ENCODE measurements around the gene EPAS1. TPM values are rescaled to one million over a fixed set of nuclear protein-coding genes. Genes with fewer than 3 reads are reported as not detected.
A peak's percentile ranks its signal among the peaks of the same experiment; 100 is the strongest.

EPAS1 gene
- total and polyA plus RNA-seq, 2 of the 13 experiments (the other 11 are each of a cell fraction or from before 2014, with no cell fraction given), result 47.1 to 182 TPM

DNA sequence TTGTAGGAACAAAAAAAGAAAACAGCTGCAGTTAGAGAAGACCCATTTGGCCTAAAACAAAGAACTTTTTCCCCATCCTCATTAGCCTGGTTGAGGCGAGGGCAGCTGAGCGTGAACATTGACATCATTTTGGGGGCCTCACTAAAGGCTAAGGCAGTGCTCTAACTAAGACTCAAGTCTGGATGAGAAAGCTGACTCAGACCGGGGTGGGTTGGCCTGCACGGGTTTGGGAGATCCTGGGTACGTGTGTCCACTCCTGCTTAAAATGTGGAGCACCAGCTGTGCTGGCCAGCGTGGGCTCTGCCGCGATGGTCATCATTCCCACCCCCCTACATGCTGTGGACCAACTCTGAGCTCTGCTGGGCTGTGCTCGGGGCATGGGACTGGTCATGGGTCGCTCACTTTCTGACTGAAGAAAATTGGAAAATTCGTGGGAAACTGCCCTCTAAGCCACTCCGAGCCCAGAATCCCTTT is 96.2 kb downstream of the EPAS1 start (continued):
- TF ChIP-seq, protein P1, sequence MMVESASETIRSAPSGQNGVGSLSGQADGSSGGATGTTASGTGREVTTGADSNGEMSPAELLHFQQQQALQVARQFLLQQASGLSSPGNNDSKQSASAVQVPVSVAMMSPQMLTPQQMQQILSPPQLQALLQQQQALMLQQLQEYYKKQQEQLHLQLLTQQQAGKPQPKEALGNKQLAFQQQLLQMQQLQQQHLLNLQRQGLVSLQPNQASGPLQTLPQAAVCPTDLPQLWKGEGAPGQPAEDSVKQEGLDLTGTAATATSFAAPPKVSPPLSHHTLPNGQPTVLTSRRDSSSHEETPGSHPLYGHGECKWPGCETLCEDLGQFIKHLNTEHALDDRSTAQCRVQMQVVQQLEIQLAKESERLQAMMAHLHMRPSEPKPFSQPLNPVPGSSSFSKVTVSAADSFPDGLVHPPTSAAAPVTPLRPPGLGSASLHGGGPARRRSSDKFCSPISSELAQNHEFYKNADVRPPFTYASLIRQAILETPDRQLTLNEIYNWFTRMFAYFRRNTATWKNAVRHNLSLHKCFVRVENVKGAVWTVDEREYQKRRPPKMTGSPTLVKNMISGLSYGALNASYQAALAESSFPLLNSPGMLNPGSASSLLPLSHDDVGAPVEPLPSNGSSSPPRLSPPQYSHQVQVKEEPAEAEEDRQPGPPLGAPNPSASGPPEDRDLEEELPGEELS (CRISPR knock-in tag; IDR thresholded peaks at IDR 0.05), result no peak
- TF ChIP-seq CCDC6 (CRISPR knock-in tag; IDR thresholded peaks at IDR 0.05), result 0 out of 2 replicates have a peak, but pooled peaks have one; percentile 23

DNA sequence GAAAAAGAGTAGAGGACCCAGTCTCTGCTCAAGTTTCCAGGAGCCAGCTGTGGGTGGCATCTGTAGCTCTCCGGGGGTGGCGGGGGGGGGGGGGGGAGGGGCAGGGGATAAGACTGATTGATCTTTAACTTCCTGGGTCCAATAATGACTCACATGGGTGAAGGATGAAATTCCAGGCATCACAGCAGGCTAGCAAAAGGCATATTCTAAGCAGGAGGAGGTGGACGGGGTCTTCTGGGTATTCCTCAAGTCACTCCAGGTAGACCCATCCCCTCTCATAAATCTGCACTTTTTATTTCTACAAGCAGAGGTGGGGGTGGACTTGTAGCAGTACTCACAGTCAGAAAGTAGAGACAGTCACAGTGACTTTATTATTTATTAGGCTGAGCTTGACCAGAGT is 96.7 kb downstream of the EPAS1 start:
- ChIA-PET POLR2A (interaction anchor here (0.9 to 1.7 kb wide), 3 partner anchors 15 to 99 kb away, joined by 3 to 14 read pairs (median 4); no protein-coding TSS in a partner anchor), CTCF (ENCODE audit: low intra/inter-chr PET ratio, low total read pairs) (no interaction called here)
- Histone ChIP-seq H3K4me1 (ENCODE audit: insufficient read depth, low read length) (peaks cover 57% of the 10 kb centered on the region), H4K20me1 (ENCODE audit: insufficient read depth, low read length) (no peaks in the 10 kb centered on the region), H3K4me3 (replicated peaks in 1 of 3; ENCODE audit: insufficient read depth in 1 of 3, low read depth in 2 of 3, low read length in 3 of 3) (no peak overlapping the region; a peak in 1 of 6 replicates), H3K4me2 (ENCODE audit: low read depth, low read length) (peak overlapping the region; percentile 68), H3K9me3 (ENCODE audit: low read length) (no peaks in the 10 kb centered on the region), H3K27me3 (ENCODE audit: control insufficient read depth in 1 of 2, insufficient read depth in 2 of 2, low read length in 2 of 2) (no peaks in the 10 kb centered on the region), H2AFZ (ENCODE audit: low read length) (no peak overlapping the region), H3K36me3 (replicated peaks in 1 of 2; ENCODE audit: control insufficient read depth in 1 of 2, insufficient read depth in 2 of 2, low read length in 2 of 2) (peaks cover 0 to 1% of the 10 kb centered on the region in 2 experiments; a peak in 1 of 5 replicates), H3K9ac (ENCODE audit: insufficient read depth, low read depth, low read length) (no peak overlapping the region), H3K79me2 (ENCODE audit: insufficient read depth, low read length) (no peaks in the 10 kb centered on the region), H3K27ac (ENCODE audit: extremely low read length, insufficient read depth, low read length) (peak overlapping the region; percentile 60)
- intact Hi-C loops (cut with micrococcal nuclease; ENCODE audit: unreplicated experiment), result loop anchor here (2.0 kb wide), 2 partner anchors 15 to 67 kb away; no protein-coding TSS in a partner anchor
- peak; percentile 34 for DNase-seq (ENCODE audit: low spot score)
- no peak for FAIRE-seq
- 42% methylated on average over 3 of the region's 3 CpGs for WGBS (ENCODE audit: low lambda C conversion rate)
- ATAC-seq, result no peak; the same call in 2 of the 3 replicates
- BruUV-seq (replicated peaks), result no TSS peak
- in situ Hi-C loops (cut with HindIII; ENCODE audit: extremely low pct_ligation_motif_present, low pct_unique_long_range_greater_than_20kb), result no loop called here
- no peak for TF ChIP-seq TBP (CRISPR knock-in tag; IDR thresholded peaks at IDR 0.05)
- TF ChIP-seq CENPT (CRISPR knock-in tag; IDR thresholded peaks at IDR 0.05; ENCODE audit: low read depth), result no peak
- TF ChIP-seq FOXC1 (CRISPR knock-in tag; IDR thresholded peaks at IDR 0.05; ENCODE audit: borderline replicate concordance), result no peak
- TF ChIP-seq, protein P2, sequence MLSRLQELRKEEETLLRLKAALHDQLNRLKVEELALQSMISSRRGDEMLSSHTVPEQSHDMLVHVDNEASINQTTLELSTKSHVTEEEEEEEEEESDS (CRISPR knock-in tag; IDR thresholded peaks at IDR 0.05; ENCODE audit: borderline replicate concordance), result no peak
- TF ChIP-seq, protein P3, sequence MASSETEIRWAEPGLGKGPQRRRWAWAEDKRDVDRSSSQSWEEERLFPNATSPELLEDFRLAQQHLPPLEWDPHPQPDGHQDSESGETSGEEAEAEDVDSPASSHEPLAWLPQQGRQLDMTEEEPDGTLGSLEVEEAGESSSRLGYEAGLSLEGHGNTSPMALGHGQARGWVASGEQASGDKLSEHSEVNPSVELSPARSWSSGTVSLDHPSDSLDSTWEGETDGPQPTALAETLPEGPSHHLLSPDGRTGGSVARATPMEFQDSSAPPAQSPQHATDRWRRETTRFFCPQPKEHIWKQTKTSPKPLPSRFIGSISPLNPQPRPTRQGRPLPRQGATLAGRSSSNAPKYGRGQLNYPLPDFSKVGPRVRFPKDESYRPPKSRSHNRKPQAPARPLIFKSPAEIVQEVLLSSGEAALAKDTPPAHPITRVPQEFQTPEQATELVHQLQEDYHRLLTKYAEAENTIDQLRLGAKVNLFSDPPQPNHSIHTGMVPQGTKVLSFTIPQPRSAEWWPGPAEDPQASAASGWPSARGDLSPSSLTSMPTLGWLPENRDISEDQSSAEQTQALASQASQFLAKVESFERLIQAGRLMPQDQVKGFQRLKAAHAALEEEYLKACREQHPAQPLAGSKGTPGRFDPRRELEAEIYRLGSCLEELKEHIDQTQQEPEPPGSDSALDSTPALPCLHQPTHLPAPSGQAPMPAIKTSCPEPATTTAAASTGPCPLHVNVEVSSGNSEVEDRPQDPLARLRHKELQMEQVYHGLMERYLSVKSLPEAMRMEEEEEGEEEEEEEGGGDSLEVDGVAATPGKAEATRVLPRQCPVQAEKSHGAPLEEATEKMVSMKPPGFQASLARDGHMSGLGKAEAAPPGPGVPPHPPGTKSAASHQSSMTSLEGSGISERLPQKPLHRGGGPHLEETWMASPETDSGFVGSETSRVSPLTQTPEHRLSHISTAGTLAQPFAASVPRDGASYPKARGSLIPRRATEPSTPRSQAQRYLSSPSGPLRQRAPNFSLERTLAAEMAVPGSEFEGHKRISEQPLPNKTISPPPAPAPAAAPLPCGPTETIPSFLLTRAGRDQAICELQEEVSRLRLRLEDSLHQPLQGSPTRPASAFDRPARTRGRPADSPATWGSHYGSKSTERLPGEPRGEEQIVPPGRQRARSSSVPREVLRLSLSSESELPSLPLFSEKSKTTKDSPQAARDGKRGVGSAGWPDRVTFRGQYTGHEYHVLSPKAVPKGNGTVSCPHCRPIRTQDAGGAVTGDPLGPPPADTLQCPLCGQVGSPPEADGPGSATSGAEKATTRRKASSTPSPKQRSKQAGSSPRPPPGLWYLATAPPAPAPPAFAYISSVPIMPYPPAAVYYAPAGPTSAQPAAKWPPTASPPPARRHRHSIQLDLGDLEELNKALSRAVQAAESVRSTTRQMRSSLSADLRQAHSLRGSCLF (CRISPR knock-in tag; IDR thresholded peaks at IDR 0.05; ENCODE audit: borderline replicate concordance), result no peak
- TF ChIP-seq ARNT (IDR thresholded peaks at IDR 0.05), result no peak
- 0 out of 2 replicates have a peak, but pooled peaks have one; percentile 5 for TF ChIP-seq ZMAT3 (CRISPR knock-in tag; conservative IDR thresholded peaks at IDR 0.05)
- TF ChIP-seq ARNT2 (CRISPR knock-in tag; IDR thresholded peaks at IDR 0.05; ENCODE audit: low read depth), result no peak
- peak; percentile 46 for TF ChIP-seq HNRNPK (IDR thresholded peaks at IDR 0.05; ENCODE audit: low read depth, low read length, poor library complexity, severe bottlenecking)
- TF ChIP-seq FOSL2 (CRISPR knock-in tag; IDR thresholded peaks at IDR 0.05), result peak; percentile 51
- no peak for TF ChIP-seq ZNF24 (IDR thresholded peaks at IDR 0.05)
- no peak for TF ChIP-seq NR1H2 (CRISPR knock-in tag; IDR thresholded peaks at IDR 0.05; ENCODE audit: borderline replicate concordance, low read depth)
- peak; percentile 29 for TF ChIP-seq TEAD3 (CRISPR knock-in tag; optimal IDR thresholded peaks at IDR 0.05; ENCODE audit: borderline replicate concordance)
- no peak for TF ChIP-seq POLR2G (IDR thresholded peaks at IDR 0.05; ENCODE audit: low read depth, low read length)
- TF ChIP-seq KLF11 (CRISPR knock-in tag; IDR thresholded peaks at IDR 0.05), result no peak
